GM12891 (cell line): ENCODE data around the gene CIB4.

Experiments
- PAX5 ChIP-seq: IDR thresholded peaks from 2 replicates; pipeline ENCODE4 v1.6.1; 2011; ENCODE audit warnings: low read length, moderate library complexity, mild to moderate bottlenecking; ENCODE audit not compliant: insufficient read depth, severe bottlenecking
- POLR2A ChIP-seq: IDR thresholded peaks from 2 replicates; pipeline ENCODE4 v1.6.1; 2011; ENCODE audit warnings: low read depth, low read length, control low read depth
- POLR2AphosphoS5 ChIP-seq: IDR thresholded peaks from 2 replicates; pipeline ENCODE4 v1.6.1; 2011; ENCODE audit warnings: low read depth, low read length, control low read depth
- POU2F2 ChIP-seq: IDR thresholded peaks from 2 replicates; pipeline ENCODE4 v1.6.1; 2011; ENCODE audit warnings: low read depth, mild to moderate bottlenecking, control low read depth, low read length, moderate library complexity
- SPI1 ChIP-seq: IDR thresholded peaks from 2 replicates; pipeline ENCODE4 v1.6.1; 2011; ENCODE audit warnings: low read depth, low read length, control low read depth
- TAF1 ChIP-seq: IDR thresholded peaks from 2 replicates; pipeline ENCODE4 v1.6.1; 2011; ENCODE audit warnings: low read depth, low read length, control low read depth

- no peak for TF ChIP-seq POLR2A
- no peak for TF ChIP-seq POLR2AphosphoS5
- no peak for TF ChIP-seq SPI1
- no peak for TF ChIP-seq TAF1
- no peak for TF ChIP-seq PAX5
- no peak for TF ChIP-seq POU2F2
Observed at GRCh38 chr2:26628561-26629345, 12.4 kb downstream of the CIB4 start.
